Measurements from ENCODE around the gene GINS2. TPM values are rescaled to one million over a fixed set of nuclear protein-coding genes. Genes with fewer than 3 reads are reported as not detected.
A peak's percentile ranks its signal among the peaks of the same experiment; 100 is the strongest.

GINS2 gene
- total and polyA plus RNA-seq, 11 donors = 0.15 to 4.2 (median 0.53) TPM; not detected in 1

DNA sequence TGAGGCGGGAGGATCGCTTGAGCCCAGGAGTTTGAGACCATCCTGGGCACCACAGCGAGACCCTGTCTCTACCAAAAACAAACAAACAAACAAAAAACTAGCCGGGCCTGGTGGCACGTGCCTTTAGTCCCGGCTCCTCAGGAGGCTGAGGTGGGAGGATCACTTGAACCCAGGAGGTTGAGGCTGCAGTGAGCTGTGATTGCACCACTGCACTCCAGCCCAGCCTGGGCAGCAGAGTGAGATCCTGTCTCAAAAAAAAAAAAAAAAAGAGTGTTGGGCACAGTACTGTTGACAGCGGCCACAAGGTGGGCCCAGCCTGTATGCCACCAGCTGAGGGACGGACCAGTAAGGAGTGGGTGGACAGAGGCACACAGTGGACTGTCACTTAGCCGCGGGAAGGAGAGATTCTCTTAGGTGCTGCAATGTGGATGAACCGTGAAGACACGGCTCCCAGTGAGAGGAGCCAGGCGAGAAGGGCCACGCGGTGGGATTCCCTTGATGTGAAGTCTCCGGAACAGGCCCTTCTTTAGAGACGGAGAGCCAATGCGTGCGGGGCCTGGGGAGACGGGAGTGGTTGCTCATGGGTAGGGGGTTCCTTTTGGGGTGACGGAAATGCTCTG, 44.6 kb downstream of the GINS2 start:
- peaks cover 0 to 10% (median 5%) of the 10 kb centered on the region in 9 donors for H3K36me3 ChIP-seq
- peaks cover 0 to 47% (median 15%) of the 10 kb centered on the region in 12 donors for H3K4me1 ChIP-seq
- H3K27me3 ChIP-seq = no peaks in the 10 kb centered on the region
- intact Hi-C loops (cut with DNase I) = no loop called here
- no peak overlapping the region for H3K4me3 ChIP-seq
- no peaks in the 10 kb centered on the region for H3K9me3 ChIP-seq
- WGBS, 4 donors = 93 to 95% (median 94%) methylated on average over 21 of the region's 21 CpGs
- DNase-seq (no peak), ATAC-seq (no peak)
- TF ChIP-seq POLR2A (IDR thresholded peaks at IDR 0.05) = no peak
- TF ChIP-seq, protein P1, sequence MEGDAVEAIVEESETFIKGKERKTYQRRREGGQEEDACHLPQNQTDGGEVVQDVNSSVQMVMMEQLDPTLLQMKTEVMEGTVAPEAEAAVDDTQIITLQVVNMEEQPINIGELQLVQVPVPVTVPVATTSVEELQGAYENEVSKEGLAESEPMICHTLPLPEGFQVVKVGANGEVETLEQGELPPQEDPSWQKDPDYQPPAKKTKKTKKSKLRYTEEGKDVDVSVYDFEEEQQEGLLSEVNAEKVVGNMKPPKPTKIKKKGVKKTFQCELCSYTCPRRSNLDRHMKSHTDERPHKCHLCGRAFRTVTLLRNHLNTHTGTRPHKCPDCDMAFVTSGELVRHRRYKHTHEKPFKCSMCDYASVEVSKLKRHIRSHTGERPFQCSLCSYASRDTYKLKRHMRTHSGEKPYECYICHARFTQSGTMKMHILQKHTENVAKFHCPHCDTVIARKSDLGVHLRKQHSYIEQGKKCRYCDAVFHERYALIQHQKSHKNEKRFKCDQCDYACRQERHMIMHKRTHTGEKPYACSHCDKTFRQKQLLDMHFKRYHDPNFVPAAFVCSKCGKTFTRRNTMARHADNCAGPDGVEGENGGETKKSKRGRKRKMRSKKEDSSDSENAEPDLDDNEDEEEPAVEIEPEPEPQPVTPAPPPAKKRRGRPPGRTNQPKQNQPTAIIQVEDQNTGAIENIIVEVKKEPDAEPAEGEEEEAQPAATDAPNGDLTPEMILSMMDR (IDR thresholded peaks at IDR 0.05) = no peak
- no peak overlapping the region for H3K27ac ChIP-seq

DNA sequence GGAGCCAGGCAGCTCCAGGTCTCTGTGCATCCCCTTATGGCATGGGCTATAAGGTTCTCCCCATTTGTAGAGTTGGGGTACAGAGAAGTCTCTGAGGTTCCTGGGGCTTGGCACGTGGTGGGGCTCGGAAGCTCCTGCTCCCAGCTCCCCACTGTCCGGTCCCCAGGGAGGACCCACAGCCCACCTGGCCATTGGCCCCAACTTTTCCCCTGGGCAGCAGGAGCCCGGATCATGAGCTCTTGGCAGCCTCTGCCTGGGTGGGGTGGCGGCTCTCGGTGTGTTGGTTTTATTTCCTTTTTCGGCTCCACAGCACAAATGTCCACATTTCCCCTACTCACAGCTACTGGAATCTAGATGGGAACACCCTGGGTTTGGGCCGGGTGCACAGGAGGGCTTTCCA, 45.1 kb downstream of the GINS2 start:
- 45 to 75% (median 64%) methylated on average over 7 to 8 of the region's 8 CpGs for WGBS, 4 donors
- TF ChIP-seq POLR2A (IDR thresholded peaks at IDR 0.05) = no peak
- TF ChIP-seq, protein P1 (IDR thresholded peaks at IDR 0.05) = no peak
- Histone ChIP-seq H3K27me3 (no peaks in the 10 kb centered on the region), H3K27ac (no peak overlapping the region), H3K4me3 (no peak overlapping the region), H3K9me3 (no peaks in the 10 kb centered on the region), H3K4me1 (peaks cover 0 to 53% (median 20%) of the 10 kb centered on the region in 12 donors), H3K36me3 (peaks cover 0 to 5% (median 0%) of the 10 kb centered on the region in 9 donors)
- intact Hi-C loops (cut with DNase I) = no loop called here
- ATAC-seq (no peak), DNase-seq (no peak)

DNA sequence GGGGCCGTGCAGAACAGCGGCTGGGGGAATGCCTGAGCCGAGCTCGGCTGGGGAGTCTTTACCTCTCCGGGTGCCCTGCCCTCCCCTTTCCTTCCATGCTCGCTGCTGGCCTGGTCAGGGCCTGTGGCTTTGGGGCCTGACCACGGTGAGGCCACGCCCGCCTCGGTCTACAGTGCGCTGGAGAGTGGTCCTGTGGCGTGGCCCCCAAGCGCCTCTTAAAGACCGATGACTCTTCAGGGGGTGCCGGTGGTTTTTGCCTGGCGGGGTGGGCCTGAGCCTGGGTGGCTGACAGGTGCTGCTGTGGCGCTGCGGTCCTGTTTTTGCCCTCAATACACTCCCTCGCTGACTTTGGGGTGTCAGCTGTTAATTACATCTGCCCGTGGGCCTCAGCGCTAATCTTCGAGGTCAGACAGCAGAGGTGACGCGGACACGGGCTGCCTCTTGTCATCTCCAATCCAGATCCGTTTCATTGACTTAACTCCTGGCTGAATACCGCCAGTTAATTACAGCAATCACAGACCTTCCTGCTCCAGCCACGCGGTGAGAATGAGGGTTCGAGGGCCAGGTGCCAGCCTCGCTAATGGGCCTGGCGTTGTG, 45.9 kb downstream of the GINS2 start:
- ATAC-seq (no peak), DNase-seq (no peak)
- Histone ChIP-seq H3K4me1 (peaks cover 0 to 61% (median 24%) of the 10 kb centered on the region in 12 donors), H3K9me3 (no peaks in the 10 kb centered on the region), H3K4me3 (no peak overlapping the region), H3K27me3 (no peaks in the 10 kb centered on the region), H3K27ac (no peak overlapping the region), H3K36me3 (peaks cover 0 to 5% (median 0%) of the 10 kb centered on the region in 9 donors)
- intact Hi-C loops (cut with DNase I) = no loop called here
- WGBS, 4 donors = 89 to 94% (median 90%) methylated on average over 26 to 32 of the region's 32 CpGs
- no peak for TF ChIP-seq POLR2A (IDR thresholded peaks at IDR 0.05)
- TF ChIP-seq, protein P1 (IDR thresholded peaks at IDR 0.05) = no peak

DNA sequence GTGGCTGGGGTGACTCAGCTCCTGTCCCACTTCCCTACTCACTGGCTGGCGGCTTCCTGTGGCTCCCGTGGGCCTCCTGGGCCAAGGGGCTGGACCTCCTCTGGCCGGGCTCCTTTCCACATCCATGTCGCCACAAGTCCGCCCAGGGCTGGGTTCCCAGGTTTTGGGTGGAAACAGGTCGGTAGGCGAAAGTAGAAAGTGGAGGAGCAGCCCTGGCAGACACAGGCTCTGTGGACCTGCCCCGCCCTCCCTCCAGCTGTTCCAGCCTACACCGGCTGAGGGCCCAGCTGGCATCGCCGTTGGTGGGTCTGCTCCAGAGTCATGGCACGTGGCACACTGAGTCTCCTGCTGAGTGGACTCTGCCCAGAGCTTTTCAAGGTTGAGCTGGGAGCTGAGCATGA, 47.0 kb downstream of the GINS2 start:
- H3K27me3 ChIP-seq = no peaks in the 10 kb centered on the region
- H3K9me3 ChIP-seq = no peaks in the 10 kb centered on the region
- H3K4me3 ChIP-seq = no peak overlapping the region
- peaks cover 0 to 66% (median 24%) of the 10 kb centered on the region in 12 donors for H3K4me1 ChIP-seq
- WGBS, 4 donors = 63 to 76% (median 66%) methylated on average over 12 of the region's 12 CpGs
- peak in 2 of 5 donors; percentile 58 to 60 for DNase-seq
- H3K36me3 ChIP-seq = peaks cover 0 to 5% (median 0%) of the 10 kb centered on the region in 9 donors
- H3K27ac ChIP-seq = peak overlapping the region in 3 of 12 donors; percentile 9 to 22 (median 15)
- intact Hi-C loops (cut with DNase I) = no loop called here
- ATAC-seq = peak; percentile 41 to 56 (median 48)
- TF ChIP-seq, protein P1 (IDR thresholded peaks at IDR 0.05) = no peak
- TF ChIP-seq POLR2A (IDR thresholded peaks at IDR 0.05) = no peak
